GM12891 (cell line): ENCODE data around the gene GPR108.
"Not testable (repeated sequence)": the region's sequence is repeated elsewhere in the genome, so short reads cannot be mapped to it uniquely, and the experiment has no call there.

Source experiments
- PAX5 ChIP-seq: IDR thresholded peaks from 2 replicates; pipeline ENCODE4 v1.6.1; 2011; ENCODE audit warnings: low read length, moderate library complexity, mild to moderate bottlenecking; ENCODE audit not compliant: insufficient read depth, severe bottlenecking
- POLR2A ChIP-seq: IDR thresholded peaks from 2 replicates; pipeline ENCODE4 v1.6.1; 2011; ENCODE audit warnings: low read depth, low read length, control low read depth
- POLR2AphosphoS5 ChIP-seq: IDR thresholded peaks from 2 replicates; pipeline ENCODE4 v1.6.1; 2011; ENCODE audit warnings: low read depth, low read length, control low read depth
- POU2F2 ChIP-seq: IDR thresholded peaks from 2 replicates; pipeline ENCODE4 v1.6.1; 2011; ENCODE audit warnings: low read depth, mild to moderate bottlenecking, control low read depth, low read length, moderate library complexity
- SPI1 ChIP-seq: IDR thresholded peaks from 2 replicates; pipeline ENCODE4 v1.6.1; 2011; ENCODE audit warnings: low read depth, low read length, control low read depth
- TAF1 ChIP-seq: IDR thresholded peaks from 2 replicates; pipeline ENCODE4 v1.6.1; 2011; ENCODE audit warnings: low read depth, low read length, control low read depth

- not testable (repeated sequence) for TF ChIP-seq POLR2A, TAF1, POLR2AphosphoS5, PAX5, SPI1, POU2F2
Measured at GRCh38 chr19:6708913-6709312, 28.5 kb downstream of the GPR108 start.
